HCT116 (cell line): ENCODE data around the gene ZNF84. TPM values are rescaled to one million over a fixed set of nuclear protein-coding genes. Genes with fewer than 3 reads are reported as not detected.
A peak's percentile ranks its signal among the peaks of the same experiment; 100 is the strongest.

Source experiments
- ATAC-seq: fragments of 200-7000 bp; cut with Tn5 transposase; 2 replicates; pipeline ENCODE4 v1.9.1; 2020; ENCODE audit warnings: mild to moderate bottlenecking, moderate library complexity
- BruUV-seq: library from RNA; stranded (reverse); fragments of 400-500 nt; replicated peaks from 2 replicates; lab custom pipeline; 2021; lab: Mats Ljungman, UMichigan
- CTCF ChIA-PET: fragments of 300-600 bp; sonication (Branson Sonifier 250); formaldehyde crosslinking; loops from one replicate; lab custom pipeline; 2021; ENCODE audit warnings: antibody characterized with exemption; lab: Charles Lee
- POLR2A ChIA-PET: fragments of 300-600, 350-600 bp; sonication (Branson Sonifier 250); formaldehyde crosslinking; loops from one replicate; lab custom pipeline; 2021; ENCODE audit warnings: antibody characterized with exemption; lab: Charles Lee
- RAD21 ChIA-PET, 2 experiments: fragments of 300-600 bp; sonication (Branson Sonifier 250); formaldehyde crosslinking; loops; one replicate each; lab custom pipeline; 2023; ENCODE audit warnings: low total read pairs in 2 of 2; ENCODE audit not compliant: uncharacterized antibody in 2 of 2, unreplicated experiment in 2 of 2, low non-redundant PET in 1 of 2; lab: Charles Lee
- DNase-seq: peaks from one replicate; pipeline ENCODE4 v3.0.0-alpha.2; 2010; ENCODE audit warnings: low read depth, low spot score
- H2AFZ ChIP-seq: fragments of 200-600 bp; shearing (Covaris generic), sonication (generic); 2 replicates; pipeline ENCODE4 v1.6.1; 2017; ENCODE audit warnings: low read depth, mixed run types, mixed read lengths, antibody characterized with exemption, low read length; ENCODE audit not compliant: poor library complexity, severe bottlenecking
- H3K27ac ChIP-seq: 2 replicates; pipeline ENCODE4 v1.5.1; 2012; ENCODE audit warnings: low read depth, low read length
- H3K27me3 ChIP-seq: fragments of 200-600 bp; sonication (generic); 2 replicates; pipeline ENCODE4 v1.6.1; 2016; ENCODE audit warnings: mixed run types, low read length, mixed read lengths; ENCODE audit not compliant: insufficient read depth
- H3K36me3 ChIP-seq, 2 experiments: fragments of 200-500 bp in 1 of 2; fragments of 200-600 bp in 1 of 2; sonication (Bioruptor generic) in 1 of 2; sonication (generic) in 1 of 2; 2 replicates each; pipeline versions ENCODE4 v1.5.1 to v1.6.1; 2014 to 2016; ENCODE audit warnings: low read length in 2 of 2, inconsistent platforms in 1 of 2, mixed read lengths in 1 of 2, mixed run types in 1 of 2; ENCODE audit not compliant: insufficient read depth in 2 of 2, control insufficient read depth in 1 of 2
- H3K4me1 ChIP-seq, 2 experiments: fragments of 200-600 bp in 1 of 2; sonication (generic) in 1 of 2; 2 replicates each; pipeline versions ENCODE4 v1.5.1 to v1.6.1; 2012 to 2017; ENCODE audit warnings: low read length in 2 of 2, inconsistent platforms in 1 of 2, mild to moderate bottlenecking in 1 of 2, mixed read lengths in 1 of 2, mixed run types in 1 of 2, moderate library complexity in 1 of 2; ENCODE audit not compliant: insufficient read depth in 2 of 2, control insufficient read depth in 1 of 2
- H3K4me2 ChIP-seq: fragments of 200-600 bp; sonication (generic); 2 replicates; pipeline ENCODE4 v1.6.1; 2017; ENCODE audit warnings: mixed run types, low read length, mixed read lengths
- H3K4me3 ChIP-seq, 2 experiments: fragments of 200-600 bp in 1 of 2; sonication (generic) in 1 of 2; replicated peaks in 1 of 2; 2 replicates each; pipeline ENCODE4 v1.5.1; 2011 to 2016; ENCODE audit warnings: low read length in 2 of 2, control low read depth in 1 of 2, low read depth in 1 of 2, mild to moderate bottlenecking in 1 of 2, mixed read lengths in 1 of 2, mixed run types in 1 of 2
- H3K79me2 ChIP-seq: fragments of 200-600 bp; sonication (generic); 2 replicates; pipeline ENCODE4 v1.6.1; 2017; ENCODE audit warnings: mild to moderate bottlenecking, mixed run types, low read length, moderate library complexity, mixed read lengths; ENCODE audit not compliant: insufficient read depth
- H3K9ac ChIP-seq: fragments of 200-600 bp; sonication (generic); 2 replicates; pipeline ENCODE4 v1.6.1; 2016; ENCODE audit warnings: low read length, mixed read lengths
- H3K9me2 ChIP-seq: fragments of 200-600 bp; sonication (generic), shearing (Covaris generic); 2 replicates; pipeline ENCODE4 v1.6.1; 2017; ENCODE audit warnings: mixed run types, mild to moderate bottlenecking, moderate library complexity; ENCODE audit not compliant: insufficient read depth
- H3K9me3 ChIP-seq, 2 experiments: fragments of 200-500 bp in 1 of 2; fragments of 200-600 bp in 1 of 2; sonication (Bioruptor generic) in 1 of 2; sonication (generic) in 1 of 2; 2 replicates each; pipeline ENCODE4 v1.6.1; 2014 to 2017; ENCODE audit warnings: low read length in 2 of 2, mixed read lengths in 2 of 2, inconsistent platforms in 1 of 2, low read depth in 1 of 2, mild to moderate bottlenecking in 1 of 2, mixed run types in 1 of 2, moderate library complexity in 1 of 2; ENCODE audit not compliant: control insufficient read depth in 1 of 2, insufficient read depth in 1 of 2
- H4K20me1 ChIP-seq: fragments of 200-600 bp; sonication (generic), shearing (Covaris generic); 2 replicates; pipeline ENCODE4 v1.6.1; 2017; ENCODE audit warnings: mixed run types, mild to moderate bottlenecking, moderate library complexity; ENCODE audit not compliant: insufficient read depth
- EZH2 ChIP-seq: fragments of 200-600 bp; sonication (generic); IDR thresholded peaks from 2 replicates; pipeline ENCODE4 v1.6.1; 2017; ENCODE audit warnings: antibody characterized with exemption, mixed run types
- SP1 ChIP-seq: IDR thresholded peaks from 2 replicates; pipeline ENCODE4 v1.6.1; 2012; ENCODE audit warnings: low read depth
- ZNF274 ChIP-seq: fragments of 200-500 bp; sonication (Bioruptor generic); IDR thresholded peaks from 2 replicates; pipeline ENCODE4 v1.6.1; 2014; ENCODE audit warnings: mild to moderate bottlenecking, low read depth, low read length, inconsistent platforms
- intact Hi-C: fragments of 100-400 bp; cut with micrococcal nuclease; formaldehyde crosslinking; loops from 2 replicates; pipeline ENCODE4 v1.10.0; 2022
- total RNA-seq: library from RNA; stranded (reverse); gene quantifications from one replicate; pipeline ENCODE4 v1.2.1, GENCODE V29; 2021; ENCODE audit not compliant: unreplicated experiment
- TF ChIP-seq, protein P1 (sequence below): IDR thresholded peaks from 2 replicates; pipeline ENCODE4 v1.6.1; 2012; ENCODE audit warnings: low read depth

ZNF84 gene
- total RNA-seq, 1 experiment from 2014 or later: 9.8 TPM

DNA sequence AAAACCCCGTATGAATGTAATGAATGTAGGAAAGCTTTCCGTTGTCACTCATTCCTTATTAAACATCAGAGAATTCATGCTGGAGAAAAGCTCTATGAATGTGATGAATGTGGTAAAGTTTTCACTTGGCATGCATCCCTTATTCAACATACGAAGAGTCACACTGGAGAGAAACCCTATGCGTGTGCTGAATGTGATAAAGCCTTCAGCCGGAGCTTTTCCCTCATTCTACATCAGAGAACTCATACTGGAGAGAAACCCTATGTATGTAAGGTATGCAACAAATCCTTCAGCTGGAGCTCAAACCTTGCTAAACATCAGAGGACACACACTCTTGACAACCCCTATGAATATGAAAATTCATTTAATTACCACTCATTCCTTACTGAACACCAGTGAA, 68.9 kb downstream of the ZNF84 start:
- Histone ChIP-seq H3K4me2 (no peak overlapping the region), H3K4me3 (no peak overlapping the region), H3K4me1 (no peaks in the 10 kb centered on the region), H3K79me2 (no peaks in the 10 kb centered on the region), H3K9me3 (peaks cover 34 to 58% of the 10 kb centered on the region in 2 experiments; a peak in 3 of 4 replicates), H3K9me2 (no peaks in the 10 kb centered on the region), H4K20me1 (no peaks in the 10 kb centered on the region), H2AFZ (no peak overlapping the region), H3K9ac (no peak overlapping the region), H3K36me3 (no peaks in the 10 kb centered on the region), H3K27me3 (no peaks in the 10 kb centered on the region), H3K27ac (no peak overlapping the region)
- TF ChIP-seq, protein P1, sequence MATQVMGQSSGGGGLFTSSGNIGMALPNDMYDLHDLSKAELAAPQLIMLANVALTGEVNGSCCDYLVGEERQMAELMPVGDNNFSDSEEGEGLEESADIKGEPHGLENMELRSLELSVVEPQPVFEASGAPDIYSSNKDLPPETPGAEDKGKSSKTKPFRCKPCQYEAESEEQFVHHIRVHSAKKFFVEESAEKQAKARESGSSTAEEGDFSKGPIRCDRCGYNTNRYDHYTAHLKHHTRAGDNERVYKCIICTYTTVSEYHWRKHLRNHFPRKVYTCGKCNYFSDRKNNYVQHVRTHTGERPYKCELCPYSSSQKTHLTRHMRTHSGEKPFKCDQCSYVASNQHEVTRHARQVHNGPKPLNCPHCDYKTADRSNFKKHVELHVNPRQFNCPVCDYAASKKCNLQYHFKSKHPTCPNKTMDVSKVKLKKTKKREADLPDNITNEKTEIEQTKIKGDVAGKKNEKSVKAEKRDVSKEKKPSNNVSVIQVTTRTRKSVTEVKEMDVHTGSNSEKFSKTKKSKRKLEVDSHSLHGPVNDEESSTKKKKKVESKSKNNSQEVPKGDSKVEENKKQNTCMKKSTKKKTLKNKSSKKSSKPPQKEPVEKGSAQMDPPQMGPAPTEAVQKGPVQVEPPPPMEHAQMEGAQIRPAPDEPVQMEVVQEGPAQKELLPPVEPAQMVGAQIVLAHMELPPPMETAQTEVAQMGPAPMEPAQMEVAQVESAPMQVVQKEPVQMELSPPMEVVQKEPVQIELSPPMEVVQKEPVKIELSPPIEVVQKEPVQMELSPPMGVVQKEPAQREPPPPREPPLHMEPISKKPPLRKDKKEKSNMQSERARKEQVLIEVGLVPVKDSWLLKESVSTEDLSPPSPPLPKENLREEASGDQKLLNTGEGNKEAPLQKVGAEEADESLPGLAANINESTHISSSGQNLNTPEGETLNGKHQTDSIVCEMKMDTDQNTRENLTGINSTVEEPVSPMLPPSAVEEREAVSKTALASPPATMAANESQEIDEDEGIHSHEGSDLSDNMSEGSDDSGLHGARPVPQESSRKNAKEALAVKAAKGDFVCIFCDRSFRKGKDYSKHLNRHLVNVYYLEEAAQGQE: no peak
- TF ChIP-seq ZNF274: peak; percentile 88
- DNase-seq (no peak), ATAC-seq (no peak)
- BruUV-seq: no TSS peak
- intact Hi-C loops: no loop called here
- ChIA-PET POLR2A (no interaction called here), RAD21 (no interaction called here), CTCF (no interaction called here)

DNA sequence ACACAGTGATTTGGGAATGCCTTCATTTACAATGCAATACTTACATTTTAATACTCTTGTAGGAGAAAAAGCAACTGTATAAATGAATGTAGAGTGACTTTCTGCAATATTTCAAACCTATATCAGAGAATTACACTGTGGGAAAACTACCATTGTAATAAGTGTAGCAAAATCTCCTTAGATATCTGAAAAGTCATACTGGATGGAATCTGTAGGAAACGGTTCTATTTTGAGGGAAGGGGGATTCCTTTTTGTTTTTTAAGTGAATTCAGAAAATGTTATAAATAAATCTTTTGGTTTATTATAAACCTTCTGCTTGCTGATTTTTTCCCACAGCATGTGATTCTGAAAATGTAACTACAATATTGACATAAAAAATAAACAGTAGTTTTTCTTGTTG, 69.8 kb downstream of the ZNF84 start:
- CTCF ChIA-PET: no interaction called here
- H4K20me1 ChIP-seq: no peaks in the 10 kb centered on the region
- no peak overlapping the region for H2AFZ ChIP-seq
- TF ChIP-seq EZH2 (no peak), SP1 (no peak)
- RAD21 ChIA-PET: no interaction called here
- ATAC-seq (no peak), DNase-seq (no peak)
- H3K4me2 ChIP-seq: no peak overlapping the region
- no peaks in the 10 kb centered on the region for H3K27me3 ChIP-seq
- no TSS peak for BruUV-seq
- peaks cover 34 to 60% of the 10 kb centered on the region in 2 experiments; a peak in 3 of 4 replicates for H3K9me3 ChIP-seq
- H3K9ac ChIP-seq: no peak overlapping the region
- H3K27ac ChIP-seq: no peak overlapping the region
- no peak overlapping the region for H3K4me3 ChIP-seq
- intact Hi-C loops: no loop called here
- POLR2A ChIA-PET: no interaction called here
- H3K4me1 ChIP-seq: no peaks in the 10 kb centered on the region
- H3K79me2 ChIP-seq: no peaks in the 10 kb centered on the region
- no peaks in the 10 kb centered on the region for H3K36me3 ChIP-seq
- H3K9me2 ChIP-seq: no peaks in the 10 kb centered on the region
